B cell (primary cell): ENCODE results near the gene MRM1. TPM values are rescaled to one million over a fixed set of nuclear protein-coding genes. Genes with fewer than 3 reads are reported as not detected.
A peak's percentile ranks its signal among the peaks of the same experiment; 100 is the strongest.

Source experiments
- ATAC-seq: fragments of 200-7000 bp; cut with Tn5 transposase; one replicate; pipeline ENCODE4 v1.10.0; 2021; ENCODE audit warnings: low read depth, mild to moderate bottlenecking, moderate number of reproducible peaks, moderate library complexity
- CTCF ChIA-PET: fragments of 350-600 bp; sonication (Branson Sonifier 250); formaldehyde crosslinking; loops from one replicate; lab custom pipeline; 2021; ENCODE audit warnings: antibody characterized with exemption, inconsistent platforms; lab: Charles Lee
- POLR2A ChIA-PET: fragments of 350-600 bp; sonication (Branson Sonifier 250); formaldehyde crosslinking; loops from one replicate; lab custom pipeline; 2021; ENCODE audit warnings: antibody characterized with exemption; lab: Charles Lee
- DNase-seq: peaks from one replicate; pipeline ENCODE4 v3.0.0; 2013
- H2AFZ ChIP-seq: 2 replicates; pipeline ENCODE4 v1.6.1; 2012; ENCODE audit warnings: mild to moderate bottlenecking, low read depth, low read length; ENCODE audit not compliant: insufficient read depth, poor library complexity, severe bottlenecking
- H3K27ac ChIP-seq, 2 donors: 1 replicate in 1 of 2; 2 replicates in 1 of 2; pipeline ENCODE4 v1.5.1; 2012 to 2013; ENCODE audit warnings: low read length in 2 of 2, mild to moderate bottlenecking in 2 of 2, moderate library complexity in 1 of 2
- H3K27me3 ChIP-seq, 4 experiments: fragments of 200-600 bp in 1 of 4; sonication (generic) in 1 of 4; replicated peaks in 1 of 4; 1 replicate in 2 of 4; 2 replicates in 2 of 4; pipeline versions ENCODE4 v1.6.1 to v1.7.0; 2013 to 2016; ENCODE audit warnings: low read length in 3 of 4, mild to moderate bottlenecking in 2 of 4, mixed read lengths in 1 of 4, moderate library complexity in 1 of 4; ENCODE audit not compliant: insufficient read depth in 4 of 4, control insufficient read depth in 3 of 4; ENCODE audit errors: control extremely low read depth in 1 of 4
- H3K36me3 ChIP-seq, 2 experiments: replicated peaks in 1 of 2; 1 replicate in 1 of 2; 2 replicates in 1 of 2; pipeline versions ENCODE4 v1.6.1 to v1.7.1; 2013; ENCODE audit warnings: low read length in 1 of 2; ENCODE audit not compliant: insufficient read depth in 2 of 2, control insufficient read depth in 1 of 2; ENCODE audit errors: control extremely low read depth in 1 of 2, extremely low read depth in 1 of 2
- H3K4me1 ChIP-seq, 2 donors: fragments of 200-600 bp in 1 of 2; sonication (generic) in 1 of 2; 1 replicate in 1 of 2; 2 replicates in 1 of 2; pipeline versions ENCODE4 v1.5.1 to v1.6.1; 2013 to 2017; ENCODE audit warnings: low read length in 2 of 2; ENCODE audit not compliant: control insufficient read depth in 2 of 2, insufficient read depth in 2 of 2
- H3K4me2 ChIP-seq: replicated peaks from 2 replicates; pipeline ENCODE3; 2012; ENCODE audit warnings: mild to moderate bottlenecking, low read depth, low read length; ENCODE audit not compliant: poor library complexity, severe bottlenecking
- H3K4me3 ChIP-seq, 5 experiments: fragments of 200-600 bp in 1 of 5; sonication (generic) in 1 of 5; 1 replicate in 3 of 5; 2 replicates in 2 of 5; pipeline versions ENCODE4 v1.5.1 to v1.7.0; 2011 to 2016; ENCODE audit warnings: low read length in 4 of 5, mild to moderate bottlenecking in 4 of 5, low read depth in 2 of 5, control low read depth in 1 of 5, moderate library complexity in 1 of 5; ENCODE audit not compliant: insufficient read depth in 1 of 5; ENCODE audit errors: control extremely low read depth in 1 of 5, extremely low read depth in 1 of 5
- H3K79me2 ChIP-seq: fragments of 200-600 bp; sonication (generic); one replicate; pipeline ENCODE4 v1.6.0; 2016; ENCODE audit warnings: low read length; ENCODE audit not compliant: control insufficient read depth, insufficient read depth
- H3K9ac ChIP-seq: fragments of 200-600 bp; sonication (generic); 2 replicates; pipeline ENCODE4 v1.6.1; 2017; ENCODE audit warnings: mild to moderate bottlenecking, low read length, moderate library complexity
- H3K9me3 ChIP-seq, 3 donors: one replicate each; pipeline versions ENCODE4 v1.6.1 to v1.7.1; 2013; ENCODE audit warnings: low read length in 2 of 3; ENCODE audit not compliant: control insufficient read depth in 2 of 3, insufficient read depth in 1 of 3; ENCODE audit errors: control extremely low read depth in 1 of 3
- H4K20me1 ChIP-seq: 2 replicates; pipeline ENCODE4 v1.6.0; 2012; ENCODE audit warnings: mild to moderate bottlenecking, low read length; ENCODE audit not compliant: insufficient read depth, control insufficient read depth, poor library complexity, severe bottlenecking
- H3K27ac Mint-ChIP-seq: one replicate; pipeline ENCODE4 v1.8.0; 2021; ENCODE audit warnings: mixed read lengths
- H3K27me3 Mint-ChIP-seq: one replicate; pipeline ENCODE4 v1.8.0; 2021; ENCODE audit warnings: mixed read lengths
- H3K4me1 Mint-ChIP-seq: one replicate; pipeline ENCODE4 v1.8.0; 2021; ENCODE audit warnings: mixed read lengths
- H3K4me3 Mint-ChIP-seq: one replicate; pipeline ENCODE4 v1.8.0; 2021; ENCODE audit warnings: mixed read lengths
- H3K9me3 Mint-ChIP-seq: one replicate; pipeline ENCODE4 v1.8.0; 2022; ENCODE audit warnings: mixed read lengths; ENCODE audit not compliant: insufficient read depth
- CTCF ChIP-seq: fragments of 200-600 bp; IDR thresholded peaks from one replicate; pipeline ENCODE4 v1.8.0; 2022; ENCODE audit warnings: antibody characterized with exemption, mild to moderate bottlenecking
- EZH2 ChIP-seq: IDR thresholded peaks from 2 replicates; pipeline ENCODE4 v1.6.1; 2012; ENCODE audit warnings: borderline replicate concordance, low read depth, mild to moderate bottlenecking, moderate library complexity, low read length; ENCODE audit not compliant: insufficient read depth, poor library complexity, severe bottlenecking
- WGBS: methylation state at CpG from one replicate; pipeline ENCODE4 v1.1.5; 2013; ENCODE audit warnings: missing lambda C conversion rate; ENCODE audit not compliant: insufficient coverage; 5-methylcytosine and 5-hydroxymethylcytosine counted together
- intact Hi-C: fragments of 100-400 bp; cut with micrococcal nuclease; formaldehyde crosslinking; loops from one replicate; pipeline ENCODE4 v1.10.0; 2022
- polyA plus RNA-seq: library from polyadenylated mRNA; depleted of rRNA; stranded (reverse); fragments of >200 nt; gene quantifications from 2 replicates; pipeline ENCODE4 v1.2.3, GENCODE V29; 2012
- total RNA-seq, 2 donors: library from RNA; stranded (reverse); fragments of 120-200 nt in 1 of 2; gene quantifications; 1 replicate in 1 of 2; 2 replicates in 1 of 2; pipeline versions ENCODE4 v1.2.3 to v1.2.4, GENCODE V29; 2013 to 2022

MRM1 gene
- total and polyA plus RNA-seq, 2 donors (not counting 1 experiment from before 2014, with no cell fraction given) = 9.1 to 14.4 TPM

GRCh38 chr17:36655726-36656125 is 54.3 kb downstream of the MRM1 start:
- Mint-ChIP-seq H3K27me3 (peaks cover 62% of the 10 kb centered on the region), H3K27ac (no peak overlapping the region), H3K4me1 (peaks cover 12% of the 10 kb centered on the region), H3K9me3 (no peaks in the 10 kb centered on the region), H3K4me3 (no peak overlapping the region)
- H3K27me3 ChIP-seq = peaks cover 0 to 42% (median 19%) of the 10 kb centered on the region in 4 experiments
- H3K4me3 ChIP-seq = no peak overlapping the region
- intact Hi-C loops = no loop called here
- peaks cover 8 to 12% of the 10 kb centered on the region in 2 donors for H3K4me1 ChIP-seq
- TF ChIP-seq EZH2 = no peak
- H2AFZ ChIP-seq = no peak overlapping the region
- ATAC-seq (no peak), DNase-seq (no peak)
- no peaks in the 10 kb centered on the region for H4K20me1 ChIP-seq
- peaks cover 0 to 6% (median 0%) of the 10 kb centered on the region in 3 donors for H3K9me3 ChIP-seq
- H3K27ac ChIP-seq = no peak overlapping the region
- no peak overlapping the region for H3K4me2 ChIP-seq
- ChIA-PET CTCF (no interaction called here), POLR2A (no interaction called here)
- H3K36me3 ChIP-seq = no peaks in the 10 kb centered on the region
- no peak overlapping the region for H3K9ac ChIP-seq
- WGBS = no CpG with 5 or more reads among the region's 7 CpGs
- H3K79me2 ChIP-seq = no peaks in the 10 kb centered on the region

- no peak for DNase-seq
- intact Hi-C loops = no loop called here
- TF ChIP-seq CTCF = no peak
- TF ChIP-seq EZH2 = no peak
- peak overlapping the region; percentile 54 for H3K9ac ChIP-seq
- peak overlapping the region; percentile 39 for H3K27ac Mint-ChIP-seq
- no peak overlapping the region for H3K27ac ChIP-seq
- H3K27me3 ChIP-seq = peaks cover 0 to 42% (median 19%) of the 10 kb centered on the region in 4 experiments
- peak overlapping the region; percentile 26 for H2AFZ ChIP-seq
- peaks cover 0 to 6% (median 0%) of the 10 kb centered on the region in 3 donors for H3K9me3 ChIP-seq
- peak overlapping the region in 2 of 5 experiments; percentile 38 to 48 for H3K4me3 ChIP-seq
- ChIA-PET CTCF (no interaction called here), POLR2A (no interaction called here)
- no peaks in the 10 kb centered on the region for H3K36me3 ChIP-seq
- peaks cover 8 to 12% of the 10 kb centered on the region in 2 donors for H3K4me1 ChIP-seq
- H3K4me3 Mint-ChIP-seq = peak overlapping the region; percentile 70
- no peaks in the 10 kb centered on the region for H4K20me1 ChIP-seq
- peaks cover 12% of the 10 kb centered on the region for H3K4me1 Mint-ChIP-seq
- H3K4me2 ChIP-seq = peak overlapping the region; percentile 76
- ATAC-seq = no peak
- WGBS = 67% methylated on average over 25 of the region's 25 CpGs
- H3K9me3 Mint-ChIP-seq = no peaks in the 10 kb centered on the region
- H3K27me3 Mint-ChIP-seq = peaks cover 62% of the 10 kb centered on the region
- H3K79me2 ChIP-seq = no peaks in the 10 kb centered on the region
Measured at GRCh38 chr17:36657390-36657762, 56.0 kb downstream of the MRM1 start.
